ENCODE measurements around the gene ACMSD.

DNA sequence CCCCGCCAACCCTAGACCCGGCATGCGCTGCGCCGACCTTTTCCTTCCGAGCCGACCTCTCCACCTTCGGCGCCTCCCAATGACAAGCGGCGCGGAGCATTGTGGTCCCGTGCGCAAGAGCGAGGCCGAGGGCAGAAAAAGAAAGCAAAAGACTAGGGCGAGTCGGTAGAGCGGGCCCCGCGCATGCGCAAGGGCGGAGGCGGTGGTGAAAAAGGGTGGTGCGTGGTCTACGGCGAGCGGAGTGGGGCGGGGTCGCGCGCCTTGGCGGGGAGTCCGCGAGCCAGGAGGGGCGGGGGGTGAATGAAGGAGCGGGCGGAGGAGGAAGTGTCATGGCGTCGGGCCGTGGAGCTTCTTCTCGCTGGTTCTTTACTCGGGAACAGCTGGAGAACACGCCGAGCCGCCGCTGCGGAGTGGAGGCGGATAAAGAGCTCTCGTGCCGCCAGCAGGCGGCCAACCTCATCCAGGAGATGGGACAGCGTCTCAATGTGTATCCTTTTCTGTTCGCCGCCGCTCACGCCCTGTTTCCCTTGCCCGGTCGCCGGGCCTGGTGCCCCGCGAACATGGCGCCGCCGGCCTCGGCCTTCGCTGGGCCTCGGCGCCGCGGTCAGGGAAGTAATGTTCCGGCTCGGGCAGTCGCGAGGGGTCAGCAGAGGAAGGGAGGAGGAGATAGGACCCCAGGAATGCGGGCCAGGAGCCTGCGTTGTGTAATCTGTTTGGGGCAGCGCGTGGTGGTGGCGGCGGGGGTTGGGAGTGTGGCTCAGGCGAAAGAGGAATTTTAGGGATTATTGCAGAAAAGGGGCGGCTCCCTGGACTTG lies 80.3 kb downstream of the ACMSD start, which contains the start of gene CCNT2:
- peak in 2 of 5 experiments; percentile 42 to 44 for TF ChIP-seq CTCF (IDR thresholded peaks at IDR 0.05)
- peak in 1 of 2 donors; percentile 42 for TF ChIP-seq POLR2A (IDR thresholded peaks at IDR 0.05)
- peak; percentile 82 to 95 for TF ChIP-seq EP300 (IDR thresholded peaks at IDR 0.05)

Data from tibial nerve (tissue), 4 donors.